Measurements from ENCODE around the gene TMEM254. TPM values are rescaled to one million over a fixed set of nuclear protein-coding genes. Genes with fewer than 3 reads are reported as not detected.
A peak's percentile ranks its signal among the peaks of the same experiment; 100 is the strongest.
"Not testable (repeated sequence)": the region's sequence is repeated elsewhere in the genome, so short reads cannot be mapped to it uniquely, and the experiment has no call there.

TMEM254 gene
- polyA plus RNA-seq, 10 donors: 15.6 to 33.2 (median 19.5) TPM

DNA sequence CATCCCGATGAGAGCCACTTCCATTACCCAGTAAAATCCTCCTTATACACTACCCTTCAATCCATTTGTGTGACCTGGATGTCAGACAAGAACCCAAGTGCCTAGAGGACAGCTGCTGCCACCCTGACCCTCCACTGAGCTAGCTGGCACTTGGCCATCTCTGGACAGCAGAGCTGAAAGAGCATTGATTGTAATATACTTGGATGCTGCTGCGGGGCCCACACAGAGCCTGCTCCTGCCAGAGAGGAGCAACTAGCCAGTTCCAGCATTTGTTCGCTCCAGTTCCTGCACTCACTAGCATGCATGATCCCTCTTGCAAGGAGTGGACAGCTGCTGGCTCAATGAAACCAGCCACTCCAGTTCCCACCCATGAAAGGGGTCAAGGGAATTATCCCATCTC is 8.4 kb upstream of the TMEM254 start:
- DNase-seq: peak; percentile 28 to 63 (median 35)

DNA sequence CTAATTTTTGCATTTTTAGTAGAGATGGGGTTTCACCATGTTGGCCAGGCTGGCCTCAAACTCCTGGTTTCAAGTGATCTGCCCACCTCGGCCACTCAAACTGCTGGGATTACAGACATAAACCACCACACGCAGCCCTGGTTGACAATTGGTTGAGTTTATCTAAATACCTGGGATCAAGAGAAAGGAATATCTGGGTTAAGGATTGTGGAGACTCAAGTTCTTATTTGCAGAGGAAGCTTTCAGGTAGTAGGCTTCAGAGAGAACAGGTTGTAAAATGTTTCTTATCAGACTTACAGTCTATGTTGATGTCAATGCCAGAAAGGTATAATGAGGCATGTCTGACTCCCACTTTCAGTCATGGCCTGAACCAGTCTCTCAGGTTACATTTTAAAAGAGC is 5.9 kb upstream of the TMEM254 start:
- DNase-seq: no peak

DNA sequence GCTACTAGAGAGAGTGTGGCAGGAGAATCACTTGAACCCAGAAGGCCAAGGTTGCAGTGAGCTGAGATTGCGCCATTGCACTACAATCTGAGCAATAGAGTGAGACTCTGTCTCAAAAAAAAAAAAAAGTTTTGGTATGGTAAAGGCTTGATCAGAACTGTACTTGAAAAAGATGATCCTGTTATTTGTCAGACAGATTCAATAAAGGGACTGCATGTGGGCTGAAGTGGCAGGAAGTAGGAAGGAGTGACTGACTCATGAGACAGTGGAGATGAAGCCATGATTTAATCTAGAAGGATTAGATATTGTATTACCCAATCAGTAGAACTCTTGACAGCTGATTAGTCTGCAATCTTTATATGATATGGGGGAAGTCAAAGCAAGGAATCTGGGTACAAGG is 2.7 kb upstream of the TMEM254 start:
- DNase-seq: no peak

DNA sequence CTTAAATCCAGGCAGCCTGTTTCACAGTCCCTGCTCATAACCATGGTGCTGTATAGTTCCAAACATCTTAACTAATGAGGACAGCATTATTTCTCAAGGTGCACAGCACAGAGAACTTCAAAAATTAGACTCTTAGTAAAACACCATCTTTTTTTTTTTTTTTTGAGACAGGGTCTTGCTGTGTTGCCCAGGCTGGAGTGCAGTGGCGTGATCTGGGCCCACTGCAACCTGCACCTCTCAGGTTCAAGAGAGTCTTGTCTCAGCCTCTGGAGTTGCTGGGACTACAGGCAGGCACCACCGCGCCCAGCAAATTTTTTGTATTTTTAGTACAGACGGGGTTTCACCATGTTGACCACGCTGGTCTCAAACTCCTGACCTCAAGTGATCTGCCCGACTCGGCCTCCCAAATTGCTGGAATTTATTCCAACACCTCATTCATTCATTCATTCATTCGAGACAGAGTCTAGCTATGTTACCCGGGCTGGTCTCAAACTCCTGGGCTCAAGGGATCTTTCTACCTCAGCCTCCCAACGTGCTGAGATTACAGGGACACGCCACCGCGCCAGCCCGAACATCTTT is 507 bp upstream of the TMEM254 start:
- no peak for DNase-seq

DNA sequence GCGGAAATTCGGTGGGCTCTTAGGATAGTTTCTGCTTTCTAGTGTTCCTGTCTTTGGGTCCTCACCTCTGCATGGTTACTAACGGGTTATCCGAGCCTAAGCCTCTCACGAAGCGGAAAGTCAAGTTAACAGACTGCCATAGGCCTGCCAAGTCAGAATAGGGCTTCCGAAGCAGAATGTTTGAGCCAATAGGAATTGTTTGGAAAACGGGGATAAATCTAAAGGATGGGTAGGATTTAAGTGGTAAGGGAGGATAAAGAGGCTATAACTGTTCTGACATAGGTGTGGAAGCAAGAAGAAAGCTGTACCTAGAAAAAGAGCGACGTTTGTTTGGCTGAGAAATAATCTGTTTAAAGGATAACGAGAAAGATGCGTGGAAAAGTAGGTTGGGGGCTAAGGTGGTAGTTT is 851 bp downstream of the TMEM254 start:
- no peak for DNase-seq

DNA sequence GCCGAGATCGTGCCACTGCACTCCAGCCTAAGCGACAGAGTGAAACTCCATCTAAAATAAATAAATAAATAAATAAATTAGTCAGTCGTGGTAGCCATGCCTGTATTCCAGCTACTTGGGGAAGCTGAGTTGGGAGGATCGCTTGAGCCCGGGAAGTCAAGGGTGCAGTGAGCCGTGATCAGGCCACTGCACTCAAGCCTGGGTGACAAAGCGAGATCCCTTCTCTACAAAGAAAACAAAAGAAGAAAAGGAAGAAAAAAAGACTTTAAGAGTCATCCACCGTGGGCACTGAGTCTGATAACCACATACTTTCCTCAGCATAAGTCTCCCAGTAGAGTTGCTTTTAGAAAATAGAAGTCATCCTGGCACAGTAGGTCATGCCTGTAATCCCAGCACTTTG is 2.6 kb downstream of the TMEM254 start:
- no peak for DNase-seq

DNA sequence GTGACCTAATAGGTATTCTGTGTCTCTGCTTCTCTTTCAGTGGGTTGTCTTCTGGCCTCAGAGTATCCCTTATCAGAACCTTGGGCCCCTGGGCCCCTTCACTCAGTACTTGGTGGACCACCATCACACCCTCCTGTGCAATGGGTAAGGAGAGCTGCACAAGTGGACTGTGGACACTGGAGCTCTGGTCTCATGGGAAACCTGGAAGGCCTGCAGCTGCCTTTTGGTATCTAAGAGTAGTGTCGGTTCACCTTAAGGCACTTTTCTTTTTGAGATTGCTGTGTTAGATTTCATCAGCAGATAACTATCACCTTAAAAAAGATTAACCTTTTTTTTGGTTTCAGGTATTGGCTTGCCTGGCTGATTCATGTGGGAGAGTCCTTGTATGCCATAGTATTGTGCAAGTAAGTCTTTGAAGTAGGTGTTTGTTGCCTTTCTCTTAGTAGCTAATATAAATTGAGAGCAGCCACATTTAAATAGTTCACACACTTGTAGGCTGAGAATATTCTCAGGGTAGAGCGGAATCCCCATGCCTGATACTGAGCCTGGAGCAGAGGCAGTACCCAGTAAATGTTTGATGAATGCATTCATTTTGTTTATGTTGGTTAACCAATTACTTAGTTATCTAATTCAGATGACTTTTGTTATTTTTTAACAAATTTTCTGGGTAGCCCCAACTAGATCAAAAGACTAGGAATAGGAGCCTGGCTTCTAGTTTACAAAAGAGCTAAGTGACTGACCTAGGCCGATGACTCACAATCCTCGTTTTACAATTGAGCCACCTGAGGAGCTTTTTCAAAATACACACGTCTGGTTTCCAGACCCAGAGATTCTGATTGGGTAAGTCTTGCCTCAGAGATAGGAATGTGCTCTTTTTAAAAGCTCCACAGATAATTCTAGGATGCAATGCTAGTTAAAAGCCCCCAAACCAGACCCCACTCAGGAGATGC is 3.6 kb downstream of the TMEM254 start:
- DNase-seq: no peak

DNA sequence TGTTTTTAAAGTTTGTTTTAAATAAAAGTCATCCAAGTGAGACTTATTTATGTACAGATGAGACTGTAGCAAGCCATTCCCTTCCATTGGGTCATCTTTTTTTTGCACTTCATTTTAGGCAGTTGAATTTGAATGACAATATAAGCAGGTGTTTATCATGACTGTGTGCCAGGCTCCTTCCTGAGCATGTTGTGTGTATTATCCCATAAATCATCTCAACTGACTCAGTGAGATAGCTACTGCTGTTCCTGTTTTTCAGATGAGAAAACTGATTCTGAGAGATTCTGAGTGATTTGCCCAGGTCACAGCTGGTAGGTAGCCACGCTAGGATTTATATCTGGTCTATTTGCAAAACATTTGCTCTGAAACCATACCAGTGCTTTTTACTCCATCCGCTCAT is 11.7 kb downstream of the TMEM254 start:
- DNase-seq: no peak

DNA sequence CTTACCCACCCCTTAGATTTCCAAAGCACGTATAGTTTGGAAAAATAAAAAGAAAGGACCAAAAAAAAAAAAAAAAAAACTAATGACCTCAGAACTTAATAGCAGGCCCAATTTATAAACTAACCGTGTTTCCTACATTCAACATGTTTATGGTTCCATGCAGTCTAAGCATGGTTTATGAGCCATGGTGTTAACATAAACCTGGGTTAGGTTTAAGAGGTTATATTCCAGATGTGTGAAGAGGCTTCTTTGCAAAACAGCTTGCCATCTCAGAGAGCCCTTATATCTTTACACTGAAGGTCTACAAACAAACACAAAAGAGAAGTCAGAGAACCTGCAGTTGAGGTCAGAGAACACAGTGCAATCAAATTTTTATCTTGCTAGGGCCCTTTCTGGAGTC is 15.8 kb downstream of the TMEM254 start:
- no peak for DNase-seq

DNA sequence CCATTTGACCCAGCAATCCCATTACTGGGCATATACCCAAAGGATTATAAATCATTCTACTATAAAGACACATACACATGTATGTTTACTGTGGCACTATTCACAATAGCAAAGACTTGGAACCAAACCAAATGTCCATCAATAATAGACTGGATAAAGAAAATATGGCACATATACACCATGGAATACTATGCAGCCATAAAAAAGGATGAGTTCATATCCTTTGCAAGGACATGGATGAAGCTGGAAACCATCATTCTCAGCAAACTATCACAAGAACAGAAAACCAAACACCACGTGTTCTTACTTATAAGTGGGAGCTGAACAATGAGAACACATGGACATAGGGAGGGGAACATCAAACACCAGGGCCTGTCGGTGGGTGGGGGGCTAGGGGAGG is 19.8 kb downstream of the TMEM254 start:
- not testable (repeated sequence) for DNase-seq

DNA sequence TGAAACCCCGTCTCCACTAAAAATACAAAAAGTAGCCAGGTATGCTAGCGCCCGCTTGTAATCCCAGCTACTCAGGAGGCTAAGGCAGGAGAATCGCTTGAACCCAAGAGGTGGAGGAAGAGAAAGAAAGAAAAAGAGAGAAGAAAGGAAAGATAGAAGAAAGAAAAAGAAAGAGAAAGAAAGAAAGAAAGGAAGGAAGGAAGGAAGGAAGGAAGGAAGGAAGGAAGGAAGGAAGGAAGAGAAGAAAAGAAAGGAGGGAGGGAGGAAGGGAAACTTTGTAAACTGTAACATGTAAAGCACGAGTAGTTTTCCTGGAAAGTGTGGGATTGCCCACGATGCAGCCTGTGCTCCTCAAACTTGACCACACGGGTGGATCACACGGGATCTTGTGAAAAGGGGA is 20.8 kb downstream of the TMEM254 start:
- DNase-seq: not testable (repeated sequence)

DNA sequence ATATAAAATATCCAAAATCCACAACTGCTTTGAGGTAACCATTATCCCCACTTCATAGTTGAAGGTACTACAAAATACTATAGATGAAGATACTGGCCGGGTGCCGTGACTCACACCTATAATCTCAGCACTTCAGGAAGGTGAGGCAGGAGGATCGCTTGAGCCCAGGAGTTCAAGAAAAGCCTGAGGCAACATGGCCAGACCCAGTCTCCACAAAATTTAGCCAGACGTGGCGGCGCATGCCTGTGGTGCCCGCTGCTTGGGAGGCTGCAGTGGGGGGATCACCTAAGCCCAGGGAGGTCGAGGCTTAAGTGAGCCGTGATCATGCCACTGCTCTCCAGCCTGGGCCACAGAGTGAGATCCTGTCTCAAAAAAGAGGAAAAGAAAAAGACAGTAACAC is 21.7 kb downstream of the TMEM254 start:
- DNase-seq: no peak

DNA sequence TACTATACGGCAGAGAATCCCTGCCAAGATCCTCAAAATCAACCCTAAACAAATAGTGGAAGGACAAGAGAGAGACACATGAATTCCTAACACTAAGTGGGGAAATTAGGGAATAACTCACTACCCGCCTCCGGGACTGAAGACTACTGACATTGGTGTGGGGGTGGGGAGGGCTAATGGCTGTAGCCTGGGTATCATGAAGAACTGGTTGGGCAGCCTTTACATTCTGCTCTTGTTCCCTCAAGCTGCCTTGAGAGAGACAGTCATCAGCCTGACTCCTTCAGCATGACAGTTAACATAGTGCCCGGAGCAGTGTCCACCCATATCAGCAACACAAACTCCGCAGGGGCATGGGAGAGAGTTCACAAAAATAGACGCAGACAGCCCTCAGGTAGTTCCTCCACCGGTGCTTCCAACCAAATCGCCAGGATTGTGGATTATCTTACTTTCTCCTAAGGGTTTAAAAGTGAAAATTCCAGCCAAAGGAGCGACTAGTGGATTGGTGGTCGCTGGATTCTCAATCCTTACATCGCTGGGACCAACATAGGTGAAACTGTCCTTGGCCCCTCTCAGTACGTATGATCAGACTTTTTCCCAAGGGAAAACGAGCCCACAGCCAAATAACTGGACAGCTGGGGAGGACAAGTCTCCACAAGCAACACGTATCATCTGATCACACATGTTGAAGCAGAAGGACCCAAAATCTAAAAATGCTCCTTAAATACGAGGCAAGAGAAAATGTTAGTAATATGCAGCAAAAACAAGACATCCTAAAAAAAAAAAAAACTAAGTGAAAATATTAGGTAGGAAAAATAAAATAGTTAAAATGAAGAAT is 22.6 kb downstream of the TMEM254 start:
- no peak for DNase-seq

DNA sequence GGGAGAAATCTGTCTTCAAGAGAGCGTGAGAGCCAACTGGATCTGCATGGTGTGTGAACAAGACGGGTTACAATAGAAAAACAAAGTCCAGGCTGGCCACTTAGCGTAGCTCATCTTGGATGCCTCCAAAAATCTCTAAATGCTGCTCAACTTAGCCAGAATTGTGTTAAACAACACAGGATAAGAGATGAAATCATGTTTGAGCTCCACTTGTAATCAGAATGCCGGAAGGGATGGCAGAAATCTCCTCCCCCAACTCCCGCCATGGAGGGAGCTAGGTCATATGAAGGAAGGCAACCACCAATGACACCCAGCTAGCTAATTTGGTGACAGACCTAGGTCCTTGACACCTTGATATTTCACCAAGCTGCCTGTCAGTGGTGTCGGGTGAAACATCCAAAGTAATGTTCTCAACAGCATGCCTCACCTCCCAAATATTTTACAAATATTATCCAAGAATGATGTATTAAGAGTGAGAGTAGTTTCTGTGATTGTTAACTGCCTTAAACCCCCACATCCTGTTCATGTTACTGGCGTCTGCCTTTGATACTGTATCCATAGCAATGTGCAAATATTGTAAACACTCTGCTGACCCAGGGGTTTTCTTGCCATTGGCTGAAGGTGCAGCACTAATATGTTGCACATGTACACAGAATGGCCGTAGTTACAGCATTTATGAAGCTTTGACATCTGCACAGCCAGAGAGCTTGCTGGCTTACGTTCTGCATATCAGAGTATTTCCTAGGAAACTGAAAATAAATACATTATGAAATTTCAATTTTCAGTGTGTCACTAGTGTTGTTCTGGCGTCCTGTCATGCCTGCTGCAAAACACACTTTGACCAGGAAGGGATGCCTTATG is 25.8 kb downstream of the TMEM254 start:
- peak; percentile 91 to 97 (median 93) for DNase-seq

DNA sequence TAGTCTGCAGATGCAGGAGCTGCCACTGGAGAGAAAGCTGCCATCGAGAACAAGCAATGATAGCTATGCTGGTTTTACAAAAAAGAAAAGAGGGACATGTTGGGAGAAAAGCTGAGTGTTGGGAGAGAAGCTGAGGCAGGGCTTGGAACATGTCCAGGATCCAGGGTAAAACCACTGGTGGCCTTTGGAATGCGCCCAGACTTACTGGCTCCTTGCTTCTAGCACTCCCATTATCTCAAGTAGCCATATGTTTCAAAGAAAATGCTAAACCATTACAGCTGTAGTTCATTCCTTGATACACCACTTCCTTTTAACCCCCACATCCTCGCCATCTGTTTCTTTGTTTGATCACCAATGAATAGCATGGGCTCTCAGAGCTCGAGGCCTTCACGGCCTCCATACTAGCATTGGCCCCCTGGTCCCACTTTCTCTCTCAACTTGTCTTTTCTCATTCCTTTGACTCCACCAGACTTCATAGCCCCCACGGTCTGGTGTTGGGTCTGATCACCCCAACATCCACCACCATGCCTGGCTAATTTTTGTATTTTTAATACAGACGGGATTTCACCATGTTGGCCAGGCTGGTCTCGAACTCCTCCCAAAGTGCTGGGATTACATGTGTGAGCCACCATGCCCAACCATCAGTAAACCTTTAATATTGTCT is 30.2 kb downstream of the TMEM254 start:
- no peak for DNase-seq

DNA sequence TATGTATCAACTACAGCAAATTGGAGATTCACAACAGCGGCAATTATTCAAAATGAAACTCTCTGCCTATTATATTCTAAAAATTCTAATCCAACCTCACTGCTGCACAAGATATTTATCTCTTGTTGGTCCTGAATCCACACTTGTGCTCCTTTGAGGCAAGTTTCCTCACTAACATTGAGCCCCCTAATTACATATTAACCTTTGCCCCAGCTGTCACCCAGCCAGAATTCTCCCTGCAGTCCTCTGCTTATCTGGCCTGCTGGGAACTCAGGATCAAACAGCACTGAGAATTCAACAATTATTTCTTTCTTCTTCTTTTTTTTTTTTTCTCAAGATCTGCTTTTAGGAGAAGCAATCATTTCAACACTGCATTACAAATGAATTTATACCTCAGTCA is 32.5 kb downstream of the TMEM254 start:
- peak in 1 of 3 donors; percentile 34 for DNase-seq

DNA sequence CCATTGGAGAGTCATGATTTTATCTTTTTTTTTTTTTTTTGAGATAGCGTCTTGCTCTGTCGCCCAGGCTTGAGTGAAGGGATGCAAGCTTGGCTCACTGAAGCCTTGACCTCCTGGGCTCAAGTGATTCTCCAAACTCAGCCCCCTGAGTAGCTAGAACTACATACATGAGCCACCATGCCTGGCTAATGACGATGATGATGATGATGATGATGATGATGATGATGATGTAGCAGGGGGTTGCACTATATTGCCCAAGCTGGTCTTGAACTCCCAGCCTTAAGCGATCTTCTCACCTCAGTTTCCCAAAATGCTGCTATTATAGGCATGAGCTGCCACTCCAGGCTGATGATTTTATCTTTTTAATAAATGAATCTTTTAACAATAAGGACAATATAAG is 40.2 kb downstream of the TMEM254 start:
- no peak for DNase-seq

DNA sequence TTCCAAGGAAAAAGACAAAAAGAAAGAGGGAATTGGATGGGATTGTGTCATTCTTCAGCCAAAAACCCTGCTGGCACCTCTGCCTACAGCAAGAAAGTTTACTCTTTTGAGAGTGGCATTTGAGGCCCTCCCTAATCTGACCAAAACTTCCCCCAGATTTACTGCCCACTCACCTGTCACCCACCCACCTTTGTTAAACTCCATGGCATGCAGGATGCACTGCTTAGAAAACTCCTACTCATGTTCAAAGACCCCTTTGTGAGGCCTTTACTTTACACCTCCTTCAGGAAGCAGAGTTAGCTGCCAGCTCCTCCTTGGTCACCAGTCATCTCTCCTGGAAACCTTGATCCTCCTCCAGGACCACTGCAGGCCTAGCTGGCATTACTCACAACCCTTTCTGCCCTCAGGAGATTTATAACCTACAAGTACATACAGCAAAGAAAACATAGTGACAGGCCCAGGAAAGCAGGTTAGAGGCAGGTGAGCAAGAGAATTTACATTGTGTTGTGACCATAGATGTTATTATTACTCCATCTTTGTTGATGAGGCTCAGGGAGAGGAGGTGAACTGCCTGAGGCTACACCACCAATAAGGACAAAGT is 43.7 kb downstream of the TMEM254 start:
- DNase-seq: no peak

DNA sequence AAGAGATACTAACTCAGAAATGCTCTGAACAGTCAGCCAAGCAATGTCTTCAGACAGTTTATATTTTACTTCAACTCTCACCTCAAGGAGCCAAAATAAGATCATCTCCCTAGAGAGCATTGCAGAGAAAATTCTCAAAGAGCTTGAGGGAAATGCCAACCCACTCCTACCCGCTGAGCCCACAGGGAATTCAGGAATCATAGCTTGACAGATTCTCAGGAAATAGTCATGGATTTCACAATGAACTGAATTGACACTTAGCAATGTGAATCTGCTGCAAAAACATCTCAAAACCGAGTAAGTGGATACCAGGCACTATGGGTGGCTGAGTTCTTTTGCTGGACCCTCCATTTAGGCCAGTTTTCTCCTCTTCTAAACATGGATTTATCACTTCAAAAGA is 44.3 kb downstream of the TMEM254 start:
- DNase-seq: no peak

DNA sequence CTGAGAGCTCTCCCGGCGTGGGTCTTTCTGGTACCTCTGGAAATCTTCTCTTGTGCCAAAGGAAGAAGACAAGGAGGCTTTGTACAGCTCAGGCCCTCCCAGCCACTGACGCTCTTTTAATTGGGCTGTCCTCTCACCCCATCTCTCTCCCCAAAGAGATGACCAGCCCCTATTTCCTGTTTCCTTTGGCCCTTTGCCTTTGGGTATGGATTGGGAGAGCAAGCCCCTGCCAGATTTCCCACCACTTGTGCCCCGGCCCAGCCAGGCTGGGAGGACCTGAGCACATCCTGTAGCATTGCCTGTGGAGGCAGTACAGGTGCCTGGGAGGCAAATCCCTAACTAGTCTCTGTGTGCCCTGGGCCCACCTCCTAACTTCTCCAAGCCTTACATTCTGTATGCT is 48.4 kb downstream of the TMEM254 start:
- DNase-seq: no peak

DNA sequence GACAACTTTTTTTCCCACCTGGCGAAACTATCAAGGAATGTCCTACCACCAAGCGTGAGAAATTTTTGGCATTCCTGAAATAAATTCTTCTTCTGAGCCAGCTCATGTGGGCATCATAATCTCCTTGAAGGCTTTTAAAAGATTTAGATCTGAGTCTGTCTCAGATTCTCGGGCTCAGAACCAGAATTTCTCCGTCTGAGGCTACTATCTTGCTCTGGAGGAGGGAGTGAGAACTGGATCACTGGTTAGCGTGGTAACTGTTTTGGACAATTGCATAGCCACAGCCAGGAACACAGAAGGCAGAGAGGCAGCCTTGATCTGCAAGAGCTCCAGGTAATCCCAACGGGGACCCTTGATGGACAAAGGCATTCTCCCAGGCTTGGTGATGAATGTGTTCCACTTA is 53.0 kb downstream of the TMEM254 start:
- no peak for DNase-seq
